Left forelimb (tissue), 1 donor: ENCODE results near the gene ZNF611.
"Not testable (repeated sequence)": the region's sequence is repeated elsewhere in the genome, so short reads cannot be mapped to it uniquely, and the experiment has no call there.

Experiments
- DNase-seq: peaks from one replicate; pipeline ENCODE4 v3.0.0-alpha.2; 2018; ENCODE audit warnings: low spot score

ZNF611 gene

DNA sequence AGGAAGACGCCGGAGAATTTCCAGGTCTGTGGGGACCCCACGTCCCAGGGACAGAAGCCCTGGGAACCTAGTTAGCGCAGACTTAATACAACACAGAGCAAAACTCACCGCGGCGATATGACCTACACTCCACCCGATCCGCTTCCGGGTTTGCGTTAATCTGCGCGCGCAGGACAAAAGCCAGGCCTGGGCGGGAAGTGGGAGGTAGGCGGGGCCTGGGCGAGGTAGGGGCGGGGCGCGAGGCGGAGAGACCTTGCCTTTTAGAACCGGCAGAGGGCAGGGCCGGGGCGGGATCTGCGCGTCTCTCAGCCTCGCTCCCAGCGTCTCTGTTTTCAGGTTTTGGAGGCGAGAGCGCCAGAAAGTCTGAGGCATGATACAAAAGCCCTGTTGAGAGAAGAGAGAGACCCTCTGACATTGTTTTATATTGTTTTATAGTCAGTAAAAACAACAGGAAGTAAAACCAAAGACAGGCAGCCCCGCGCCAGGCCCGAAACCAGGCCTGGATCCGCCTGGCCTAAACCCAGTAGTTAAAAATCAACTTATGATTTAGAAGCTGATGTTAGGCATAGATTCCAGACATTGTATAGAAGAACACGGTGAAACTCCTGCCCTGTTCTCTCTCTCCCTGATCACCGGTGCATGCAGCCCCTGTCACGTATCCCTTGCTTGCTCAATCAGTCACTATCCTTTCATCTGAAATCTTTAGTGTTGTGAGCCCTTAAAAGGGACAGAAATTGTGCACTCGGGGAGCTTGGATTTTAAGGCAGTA is at the start of gene ZNF611:
ZNF611 (minus strand) TSS at position 152 of the 769 bp plus-strand sequence. CDS start 19,150 bp downstream, outside the sequence.
- peak; percentile 98 for DNase-seq

- DNase-seq = not testable (repeated sequence)
Observed at GRCh38 chr19:52782864-52783263, 48.0 kb upstream of the ZNF611 start.

DNA sequence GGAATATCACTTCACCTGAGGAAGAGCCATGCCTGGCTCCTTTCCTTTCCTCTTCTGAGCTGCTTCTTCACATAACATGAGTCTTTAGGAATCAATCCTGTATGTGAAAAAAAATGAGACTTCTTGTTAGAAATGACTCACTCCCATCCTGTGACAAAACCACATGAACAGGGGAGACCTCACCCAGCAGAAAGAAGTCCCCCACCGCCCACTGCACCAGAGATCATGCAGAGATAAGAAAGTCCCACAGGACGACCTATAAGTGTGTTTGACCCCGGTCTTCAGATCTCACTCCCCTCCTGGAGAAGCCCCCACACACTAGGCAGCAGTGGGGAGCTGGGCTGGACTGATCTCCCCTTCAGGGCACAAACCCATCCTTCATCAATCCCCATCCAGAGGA is 44.0 kb upstream of the ZNF611 start:
- no peak for DNase-seq

GRCh38 chr19:52756447-52756846 is 21.6 kb upstream of the ZNF611 start:
- not testable (repeated sequence) for DNase-seq

DNA sequence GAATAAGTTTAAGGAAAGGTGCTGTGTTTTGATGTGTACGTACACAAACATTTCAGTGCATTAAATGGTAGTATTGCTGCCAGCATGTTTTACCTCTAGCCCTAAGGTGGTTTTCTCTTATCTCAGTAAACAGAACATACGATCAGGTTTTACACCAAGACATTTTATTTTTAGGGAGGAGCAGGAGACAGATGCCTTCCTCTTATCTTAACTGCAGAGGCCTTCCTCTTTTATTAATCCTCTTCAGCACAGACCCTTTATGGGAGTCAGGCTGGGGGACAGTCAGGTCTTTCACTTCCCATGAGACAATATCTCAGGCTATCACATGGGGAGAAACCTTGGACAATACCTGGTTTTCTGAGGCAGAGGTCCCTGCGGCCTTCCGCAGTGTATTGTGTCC is 14.9 kb upstream of the ZNF611 start:
- no peak for DNase-seq

GRCh38 chr19:52748336-52748950 is 13.6 kb upstream of the ZNF611 start:
- no peak for DNase-seq

DNA sequence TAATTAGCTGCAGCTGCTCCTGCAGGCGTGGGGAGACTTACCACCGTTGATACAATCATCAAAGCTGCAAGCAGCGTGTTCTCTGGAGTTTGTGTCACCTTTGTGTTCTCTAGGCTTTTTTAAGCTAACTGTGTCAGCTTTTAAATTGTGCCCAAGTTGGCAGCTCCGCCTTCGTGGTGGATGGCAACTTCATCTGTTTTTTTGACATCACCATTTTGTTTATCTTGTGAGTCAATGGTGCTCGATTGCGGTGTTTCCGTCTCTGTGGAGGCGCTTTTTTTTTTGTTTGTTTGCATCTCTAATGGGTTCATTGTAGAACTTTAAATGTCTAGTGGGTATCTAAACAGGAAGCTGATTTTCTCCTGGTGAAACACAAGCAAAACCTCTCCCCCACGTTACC is 11.1 kb upstream of the ZNF611 start:
- DNase-seq = not testable (repeated sequence)

GRCh38 chr19:52743091-52743490 is 8.2 kb upstream of the ZNF611 start:
- no peak for DNase-seq

GRCh38 chr19:52742516-52742915 is 7.7 kb upstream of the ZNF611 start:
- no peak for DNase-seq

DNA sequence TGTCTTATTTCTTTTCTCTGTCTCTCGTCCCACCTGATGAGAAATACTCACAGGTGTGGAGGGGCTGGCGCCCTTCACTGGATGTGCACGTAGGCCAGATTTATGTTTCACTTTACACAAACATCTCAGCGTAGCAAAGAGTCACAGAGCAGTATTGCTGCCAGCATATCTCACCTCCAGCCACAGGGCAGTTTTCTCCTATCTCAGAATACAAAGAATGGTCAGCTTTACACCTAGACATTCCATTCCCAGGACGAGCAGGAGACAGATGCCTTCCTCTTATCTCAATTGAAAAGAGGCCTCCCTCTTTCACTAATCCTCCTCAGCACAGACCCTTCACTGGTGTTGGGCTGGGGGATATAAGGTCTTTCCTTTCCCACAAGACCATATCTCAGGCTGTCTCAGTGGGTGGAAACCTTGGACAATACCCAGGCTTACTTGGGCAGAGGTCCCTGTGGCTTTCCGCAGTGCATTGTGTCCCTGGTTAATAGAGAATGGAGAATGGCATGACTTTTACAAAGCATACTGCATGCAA is 7.2 kb upstream of the ZNF611 start:
- no peak for DNase-seq

DNA sequence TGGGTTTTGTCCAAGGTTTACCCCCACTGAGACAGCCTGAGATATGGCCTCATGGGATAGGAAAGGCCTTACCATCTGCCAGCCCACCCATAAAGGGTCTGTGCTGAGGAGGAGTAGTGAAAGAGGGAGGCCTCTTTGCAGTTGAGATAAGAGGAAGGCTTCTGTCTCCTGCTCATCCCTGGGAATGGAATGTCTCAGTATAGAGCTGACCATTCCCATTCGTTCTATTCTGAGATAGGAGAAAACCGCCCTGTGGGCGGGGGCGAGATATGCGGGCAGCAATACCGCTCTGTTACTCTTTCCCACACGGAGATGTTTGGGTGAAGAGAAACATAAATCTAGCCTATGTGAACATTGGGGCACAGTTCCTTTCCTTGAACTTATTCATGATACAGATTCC is 6.5 kb upstream of the ZNF611 start:
- not testable (repeated sequence) for DNase-seq

DNA sequence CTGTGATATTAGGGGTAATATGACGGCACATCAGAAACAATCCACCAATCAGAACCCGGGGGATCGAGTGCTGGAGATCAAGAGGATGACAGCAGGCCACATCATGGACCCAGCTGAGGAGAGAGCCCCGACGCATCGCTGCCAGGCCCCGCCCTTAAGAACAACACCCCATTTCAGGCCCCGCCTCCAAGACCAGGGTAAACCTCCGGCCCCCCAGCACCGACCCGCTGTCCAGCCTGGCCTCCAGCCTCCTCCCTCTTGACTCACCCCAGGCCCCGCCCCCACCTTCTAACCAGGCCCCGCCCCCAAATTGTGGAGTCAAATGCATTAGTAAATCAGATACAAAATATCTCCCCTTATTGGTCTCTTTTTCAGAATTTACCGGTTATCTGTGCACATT is 4.7 kb upstream of the ZNF611 start:
- DNase-seq = no peak

DNA sequence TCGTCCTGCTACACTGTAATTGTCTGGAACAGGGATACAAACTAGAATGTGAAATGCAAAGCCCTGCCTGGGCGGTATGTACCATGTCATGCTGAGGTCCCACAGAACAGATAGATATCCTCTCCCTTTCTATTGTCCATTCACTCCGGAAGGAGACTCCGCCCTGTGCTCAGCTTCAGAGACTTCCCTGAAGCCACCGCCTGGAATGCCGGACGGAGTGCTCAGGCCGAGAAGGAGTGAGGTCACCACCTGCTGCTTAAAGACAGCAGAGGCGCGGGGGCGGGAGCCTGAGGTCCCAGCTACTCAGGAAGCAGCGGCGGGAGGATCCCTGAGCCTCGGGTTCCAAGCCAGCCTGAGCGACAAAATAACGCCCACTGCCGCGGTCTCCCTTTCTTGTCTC is 890 bp upstream of the ZNF611 start:
- DNase-seq = peak; percentile 72

DNA sequence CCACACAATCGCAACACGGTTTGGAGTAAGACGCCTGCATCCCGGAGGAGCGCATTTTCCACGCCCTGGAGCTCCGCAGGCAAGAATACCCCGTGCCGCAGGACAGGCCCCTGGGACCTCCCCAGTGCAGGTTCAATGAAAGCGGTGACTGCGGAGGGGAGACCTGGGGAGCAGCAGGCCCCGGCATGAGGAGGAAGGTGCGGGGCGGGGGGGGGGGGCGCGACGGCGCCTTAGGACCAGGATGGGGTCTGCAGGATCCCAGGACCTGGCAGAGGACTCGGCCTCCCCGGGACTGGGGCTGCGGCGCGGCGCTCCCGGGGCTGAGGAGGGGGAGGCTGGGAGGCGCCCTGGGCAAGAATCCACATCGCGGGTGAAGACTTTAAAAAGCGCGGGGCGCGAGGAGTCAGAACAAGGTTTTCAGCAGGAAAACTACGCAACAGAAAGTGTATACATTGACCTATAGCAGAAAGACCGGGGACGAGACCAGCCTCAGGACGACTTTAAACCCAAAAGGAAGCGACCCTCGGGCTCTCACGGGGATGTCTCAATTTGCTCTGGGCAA is 432 bp downstream of the ZNF611 start:
- DNase-seq = peak; percentile 68

DNA sequence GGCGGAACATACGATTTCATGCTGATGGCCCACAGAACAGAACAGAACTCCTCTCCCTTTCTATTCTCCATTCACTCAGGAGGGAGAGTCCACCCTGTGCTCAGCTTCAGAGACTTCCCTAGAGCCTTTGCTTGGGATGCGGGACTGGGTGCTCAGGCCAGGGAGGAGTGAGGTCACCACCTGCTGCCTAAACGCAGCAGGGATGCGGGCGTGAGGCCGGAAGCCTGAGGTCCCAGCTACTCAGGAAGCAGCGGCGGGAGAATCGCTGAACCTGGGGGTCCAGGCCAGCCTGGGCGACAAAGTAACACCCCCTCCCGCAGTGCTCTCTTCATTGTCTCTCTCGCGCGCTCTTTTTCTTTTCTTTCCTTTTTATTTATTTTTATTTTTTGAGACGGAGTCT is 8.8 kb downstream of the ZNF611 start:
- DNase-seq = not testable (repeated sequence)

DNA sequence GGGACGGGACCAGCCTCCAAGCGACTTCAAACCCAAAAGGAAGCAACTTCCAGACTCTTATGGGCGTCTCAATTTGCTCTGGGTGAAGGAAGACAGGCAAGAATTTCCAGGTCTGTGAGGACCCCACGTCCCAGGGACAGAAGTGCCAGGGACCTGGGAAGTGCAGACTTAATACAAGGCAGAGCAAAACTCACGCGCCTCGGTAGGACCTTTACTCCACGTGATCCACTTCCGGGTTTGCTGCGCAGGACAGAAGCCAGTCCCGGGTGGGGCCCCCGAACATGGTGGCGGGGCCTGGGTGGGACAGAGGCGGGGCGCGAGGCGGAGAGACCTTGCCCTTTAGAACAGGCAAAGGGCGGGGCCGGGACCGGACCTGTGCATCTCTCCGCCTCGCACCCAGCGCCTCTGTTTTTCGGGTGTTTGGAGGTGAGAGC is 9.3 kb downstream of the ZNF611 start:
- DNase-seq = no peak

DNA sequence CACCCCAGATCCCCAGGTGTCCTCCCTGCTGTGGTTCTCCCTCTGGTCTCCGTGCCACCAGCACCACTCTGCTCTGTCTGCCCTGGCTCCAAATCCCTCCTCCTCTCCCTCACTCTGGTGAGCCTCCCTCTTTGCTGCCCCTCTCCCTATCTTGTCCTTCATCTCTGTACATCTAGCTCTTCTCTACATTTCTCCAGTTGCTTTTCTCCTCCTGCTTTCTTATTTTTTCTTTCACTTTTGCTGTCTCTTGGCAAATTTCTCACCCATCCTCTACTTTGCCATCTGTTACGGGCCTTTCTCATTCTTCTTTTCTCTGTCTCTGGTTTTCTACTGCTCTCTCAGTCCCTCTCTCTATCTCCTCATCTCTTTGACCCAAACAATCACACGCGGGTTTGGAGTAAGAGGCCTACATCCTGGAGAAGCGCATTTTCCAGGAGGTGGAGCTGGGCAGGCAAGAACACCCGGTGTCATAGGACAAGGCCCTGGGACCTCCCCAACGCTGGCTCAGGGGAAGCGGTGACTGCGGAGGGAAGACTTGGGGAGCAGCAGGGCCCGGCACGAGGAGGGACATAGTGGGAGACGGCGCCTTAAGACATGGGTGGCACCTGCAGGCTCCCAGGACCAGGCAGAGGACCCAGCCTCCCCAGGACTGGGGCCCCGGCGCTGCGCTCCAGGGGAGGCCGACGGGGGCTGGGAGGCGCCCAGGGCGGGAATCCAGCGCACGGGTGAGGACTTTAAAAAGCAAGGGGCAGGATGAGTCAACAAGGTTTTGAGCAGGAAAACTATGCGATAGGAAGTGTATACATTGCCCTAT is 9.9 kb downstream of the ZNF611 start:
- no peak for DNase-seq

DNA sequence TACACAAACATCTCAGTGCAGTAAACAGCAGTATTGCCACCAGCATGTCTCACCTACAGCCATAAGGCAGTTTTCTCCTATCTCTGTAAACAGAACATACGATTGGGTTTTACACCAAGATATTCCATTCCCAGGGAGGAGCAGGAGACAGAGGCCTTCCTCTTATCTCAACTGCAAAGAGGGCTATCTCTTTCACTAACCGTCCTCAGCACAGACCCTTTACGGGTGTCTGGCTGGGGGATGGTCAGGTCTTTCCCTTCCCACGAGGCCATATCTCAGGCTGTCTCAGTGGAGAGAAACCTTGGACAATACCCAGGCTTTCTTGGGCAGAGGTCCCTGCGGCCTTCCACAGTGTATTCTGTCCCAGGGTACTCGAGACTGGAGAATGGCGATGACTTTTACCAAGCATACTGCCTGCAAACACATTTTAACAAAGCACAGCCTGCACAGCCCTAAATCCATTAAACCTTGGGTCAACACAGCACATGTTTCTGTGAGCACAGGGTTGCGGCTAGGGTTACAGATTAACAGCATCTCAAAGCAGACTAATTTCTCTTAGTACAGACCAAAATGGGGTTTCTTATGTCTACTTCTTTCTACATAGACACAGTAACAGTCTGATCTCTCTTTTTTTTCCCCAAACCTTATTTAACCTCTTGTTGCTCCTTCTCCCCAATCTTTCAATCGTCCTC is 10.8 kb downstream of the ZNF611 start:
- DNase-seq = not testable (repeated sequence)

GRCh38 chr19:52722062-52723003 is 12.5 kb downstream of the ZNF611 start:
- no peak for DNase-seq

DNA sequence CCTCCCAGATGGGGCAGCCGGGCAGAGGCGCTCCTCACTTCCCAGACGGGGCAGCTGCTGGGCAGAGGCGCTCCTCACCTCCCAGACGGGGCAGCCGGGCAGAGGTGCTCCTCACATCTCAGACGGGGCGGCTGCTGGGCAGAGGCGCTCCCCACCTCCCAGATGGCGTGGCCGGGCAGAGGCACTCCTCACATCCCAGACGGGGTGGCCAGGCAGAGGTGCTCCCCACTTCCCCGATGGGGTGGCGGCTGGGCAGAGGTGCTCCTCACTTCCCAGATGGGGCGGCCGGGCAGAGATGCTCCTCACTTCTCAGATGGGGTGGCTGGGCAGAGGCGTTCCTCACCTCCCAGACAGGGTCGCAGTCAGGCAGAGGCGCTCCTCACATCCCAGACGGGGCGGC is 14.3 kb downstream of the ZNF611 start:
- DNase-seq = not testable (repeated sequence)
